B cell (primary cell): Measurements from ENCODE around the gene KCNN2. TPM values are rescaled to one million over a fixed set of nuclear protein-coding genes. Genes with fewer than 3 reads are reported as not detected.

Experiments used
- ATAC-seq: fragments of 200-7000 bp; cut with Tn5 transposase; one replicate; pipeline ENCODE4 v1.10.0; 2021; ENCODE audit warnings: low read depth, mild to moderate bottlenecking, moderate number of reproducible peaks, moderate library complexity
- CTCF ChIA-PET: fragments of 350-600 bp; sonication (Branson Sonifier 250); formaldehyde crosslinking; loops from one replicate; lab custom pipeline; 2021; ENCODE audit warnings: antibody characterized with exemption, inconsistent platforms; lab: Charles Lee
- POLR2A ChIA-PET: fragments of 350-600 bp; sonication (Branson Sonifier 250); formaldehyde crosslinking; loops from one replicate; lab custom pipeline; 2021; ENCODE audit warnings: antibody characterized with exemption; lab: Charles Lee
- DNase-seq: peaks from one replicate; pipeline ENCODE4 v3.0.0; 2013
- H2AFZ ChIP-seq: 2 replicates; pipeline ENCODE4 v1.6.1; 2012; ENCODE audit warnings: mild to moderate bottlenecking, low read depth, low read length; ENCODE audit not compliant: insufficient read depth, poor library complexity, severe bottlenecking
- H3K27ac ChIP-seq, 2 donors: 1 replicate in 1 of 2; 2 replicates in 1 of 2; pipeline ENCODE4 v1.5.1; 2012 to 2013; ENCODE audit warnings: low read length in 2 of 2, mild to moderate bottlenecking in 2 of 2, moderate library complexity in 1 of 2
- H3K27me3 ChIP-seq, 4 experiments: fragments of 200-600 bp in 1 of 4; sonication (generic) in 1 of 4; replicated peaks in 1 of 4; 1 replicate in 2 of 4; 2 replicates in 2 of 4; pipeline versions ENCODE4 v1.6.1 to v1.7.0; 2013 to 2016; ENCODE audit warnings: low read length in 3 of 4, mild to moderate bottlenecking in 2 of 4, mixed read lengths in 1 of 4, moderate library complexity in 1 of 4; ENCODE audit not compliant: insufficient read depth in 4 of 4, control insufficient read depth in 3 of 4; ENCODE audit errors: control extremely low read depth in 1 of 4
- H3K36me3 ChIP-seq, 2 experiments: replicated peaks in 1 of 2; 1 replicate in 1 of 2; 2 replicates in 1 of 2; pipeline versions ENCODE4 v1.6.1 to v1.7.1; 2013; ENCODE audit warnings: low read length in 1 of 2; ENCODE audit not compliant: insufficient read depth in 2 of 2, control insufficient read depth in 1 of 2; ENCODE audit errors: control extremely low read depth in 1 of 2, extremely low read depth in 1 of 2
- H3K4me1 ChIP-seq, 2 donors: fragments of 200-600 bp in 1 of 2; sonication (generic) in 1 of 2; 1 replicate in 1 of 2; 2 replicates in 1 of 2; pipeline versions ENCODE4 v1.5.1 to v1.6.1; 2013 to 2017; ENCODE audit warnings: low read length in 2 of 2; ENCODE audit not compliant: control insufficient read depth in 2 of 2, insufficient read depth in 2 of 2
- H3K4me2 ChIP-seq: replicated peaks from 2 replicates; pipeline ENCODE3; 2012; ENCODE audit warnings: mild to moderate bottlenecking, low read depth, low read length; ENCODE audit not compliant: poor library complexity, severe bottlenecking
- H3K4me3 ChIP-seq, 5 experiments: fragments of 200-600 bp in 1 of 5; sonication (generic) in 1 of 5; 1 replicate in 3 of 5; 2 replicates in 2 of 5; pipeline versions ENCODE4 v1.5.1 to v1.7.0; 2011 to 2016; ENCODE audit warnings: low read length in 4 of 5, mild to moderate bottlenecking in 4 of 5, low read depth in 2 of 5, control low read depth in 1 of 5, moderate library complexity in 1 of 5; ENCODE audit not compliant: insufficient read depth in 1 of 5; ENCODE audit errors: control extremely low read depth in 1 of 5, extremely low read depth in 1 of 5
- H3K79me2 ChIP-seq: fragments of 200-600 bp; sonication (generic); one replicate; pipeline ENCODE4 v1.6.0; 2016; ENCODE audit warnings: low read length; ENCODE audit not compliant: control insufficient read depth, insufficient read depth
- H3K9ac ChIP-seq: fragments of 200-600 bp; sonication (generic); 2 replicates; pipeline ENCODE4 v1.6.1; 2017; ENCODE audit warnings: mild to moderate bottlenecking, low read length, moderate library complexity
- H3K9me3 ChIP-seq, 3 donors: one replicate each; pipeline versions ENCODE4 v1.6.1 to v1.7.1; 2013; ENCODE audit warnings: low read length in 2 of 3; ENCODE audit not compliant: control insufficient read depth in 2 of 3, insufficient read depth in 1 of 3; ENCODE audit errors: control extremely low read depth in 1 of 3
- H4K20me1 ChIP-seq: 2 replicates; pipeline ENCODE4 v1.6.0; 2012; ENCODE audit warnings: mild to moderate bottlenecking, low read length; ENCODE audit not compliant: insufficient read depth, control insufficient read depth, poor library complexity, severe bottlenecking
- H3K27ac Mint-ChIP-seq: one replicate; pipeline ENCODE4 v1.8.0; 2021; ENCODE audit warnings: mixed read lengths
- H3K27me3 Mint-ChIP-seq: one replicate; pipeline ENCODE4 v1.8.0; 2021; ENCODE audit warnings: mixed read lengths
- H3K4me1 Mint-ChIP-seq: one replicate; pipeline ENCODE4 v1.8.0; 2021; ENCODE audit warnings: mixed read lengths
- H3K4me3 Mint-ChIP-seq: one replicate; pipeline ENCODE4 v1.8.0; 2021; ENCODE audit warnings: mixed read lengths
- H3K9me3 Mint-ChIP-seq: one replicate; pipeline ENCODE4 v1.8.0; 2022; ENCODE audit warnings: mixed read lengths; ENCODE audit not compliant: insufficient read depth
- CTCF ChIP-seq: fragments of 200-600 bp; IDR thresholded peaks from one replicate; pipeline ENCODE4 v1.8.0; 2022; ENCODE audit warnings: antibody characterized with exemption, mild to moderate bottlenecking
- EZH2 ChIP-seq: IDR thresholded peaks from 2 replicates; pipeline ENCODE4 v1.6.1; 2012; ENCODE audit warnings: borderline replicate concordance, low read depth, mild to moderate bottlenecking, moderate library complexity, low read length; ENCODE audit not compliant: insufficient read depth, poor library complexity, severe bottlenecking
- WGBS: methylation state at CpG from one replicate; pipeline ENCODE4 v1.1.5; 2013; ENCODE audit warnings: missing lambda C conversion rate; ENCODE audit not compliant: insufficient coverage; 5-methylcytosine and 5-hydroxymethylcytosine counted together
- intact Hi-C: fragments of 100-400 bp; cut with micrococcal nuclease; formaldehyde crosslinking; loops from one replicate; pipeline ENCODE4 v1.10.0; 2022
- polyA plus RNA-seq: library from polyadenylated mRNA; depleted of rRNA; stranded (reverse); fragments of >200 nt; gene quantifications from 2 replicates; pipeline ENCODE4 v1.2.3, GENCODE V29; 2012
- total RNA-seq, 2 donors: library from RNA; stranded (reverse); fragments of 120-200 nt in 1 of 2; gene quantifications; 1 replicate in 1 of 2; 2 replicates in 1 of 2; pipeline versions ENCODE4 v1.2.3 to v1.2.4, GENCODE V29; 2013 to 2022

The KCNN2 gene
- total and polyA plus RNA-seq, 2 donors (not counting 1 experiment from before 2014, with no cell fraction given), result not detected

- no peak for TF ChIP-seq EZH2
- no peak for TF ChIP-seq CTCF
- Mint-ChIP-seq H3K27ac (no peak overlapping the region), H3K9me3 (no peaks in the 10 kb centered on the region), H3K4me1 (no peaks in the 10 kb centered on the region), H3K4me3 (no peak overlapping the region), H3K27me3 (peaks cover 3% of the 10 kb centered on the region)
- no peaks in the 10 kb centered on the region for H3K27me3 ChIP-seq
- no CpG with 5 or more reads among the region's 3 CpGs for WGBS
- ChIA-PET CTCF (no interaction called here), POLR2A (no interaction called here)
- no peak overlapping the region for H2AFZ ChIP-seq
- H3K9ac ChIP-seq, result no peak overlapping the region
- no peak overlapping the region for H3K4me2 ChIP-seq
- no peaks in the 10 kb centered on the region for H3K9me3 ChIP-seq
- DNase-seq (no peak), ATAC-seq (no peak)
- no peaks in the 10 kb centered on the region for H3K4me1 ChIP-seq
- H3K4me3 ChIP-seq, result no peak overlapping the region
- no peak overlapping the region for H3K27ac ChIP-seq
- no peaks in the 10 kb centered on the region for H3K79me2 ChIP-seq
- intact Hi-C loops, result no loop called here
- no peaks in the 10 kb centered on the region for H3K36me3 ChIP-seq
- H4K20me1 ChIP-seq, result no peaks in the 10 kb centered on the region
These were observed 36.3 kb upstream of the KCNN2 start for GRCh38 chr5:114325541-114325940.

- Histone ChIP-seq H3K4me3 (no peak overlapping the region), H2AFZ (no peak overlapping the region), H4K20me1 (no peaks in the 10 kb centered on the region), H3K4me1 (no peaks in the 10 kb centered on the region), H3K27me3 (no peaks in the 10 kb centered on the region), H3K4me2 (no peak overlapping the region), H3K27ac (no peak overlapping the region), H3K9ac (no peak overlapping the region), H3K9me3 (no peaks in the 10 kb centered on the region), H3K79me2 (no peaks in the 10 kb centered on the region), H3K36me3 (no peaks in the 10 kb centered on the region)
- no peak for ATAC-seq
- TF ChIP-seq EZH2 (no peak), CTCF (no peak)
- POLR2A ChIA-PET, result no interaction called here
- Mint-ChIP-seq H3K27ac (no peak overlapping the region), H3K4me1 (no peaks in the 10 kb centered on the region), H3K4me3 (no peak overlapping the region), H3K9me3 (no peaks in the 10 kb centered on the region), H3K27me3 (peaks cover 3% of the 10 kb centered on the region)
- WGBS, result no CpG with 5 or more reads among the region's 3 CpGs
- no peak for DNase-seq
- CTCF ChIA-PET, result interaction anchor here (1.4 kb wide), 1 partner anchor 9 kb away, joined by 3 read pairs; no protein-coding TSS in a partner anchor
- intact Hi-C loops, result no loop called here
These were observed 34.4 kb upstream of the KCNN2 start for GRCh38 chr5:114327474-114327873.
